ENCODE results near the gene BRCA2.
A peak's percentile ranks its signal among the peaks of the same experiment; 100 is the strongest.
"Not testable (repeated sequence)": the region's sequence is repeated elsewhere in the genome, so short reads cannot be mapped to it uniquely, and the experiment has no call there.

The BRCA2 gene

DNA sequence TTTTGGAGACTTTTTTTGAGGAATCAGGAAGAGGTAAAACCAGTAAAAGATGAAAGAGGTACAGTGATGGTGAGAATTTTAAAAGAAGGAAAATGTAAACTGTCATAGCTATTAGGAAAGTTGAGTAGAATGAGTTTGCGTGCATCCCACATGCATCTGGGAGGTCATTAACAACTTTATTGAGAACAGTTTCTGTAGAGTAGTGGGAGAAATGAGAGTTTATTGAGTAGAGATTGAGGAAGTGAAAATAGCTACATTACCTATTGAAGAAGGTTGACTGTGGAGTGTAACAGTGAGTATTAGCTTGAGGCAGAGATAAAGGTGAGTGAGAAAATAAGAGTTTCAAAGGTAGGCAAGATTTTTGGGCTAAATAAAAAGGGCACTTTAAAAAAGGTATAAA lies 38.7 kb downstream of the BRCA2 start:
- no peak overlapping the region for H3K4me3 ChIP-seq (ENCODE audit: low read depth, low read length)
- TF ChIP-seq, protein P1, sequence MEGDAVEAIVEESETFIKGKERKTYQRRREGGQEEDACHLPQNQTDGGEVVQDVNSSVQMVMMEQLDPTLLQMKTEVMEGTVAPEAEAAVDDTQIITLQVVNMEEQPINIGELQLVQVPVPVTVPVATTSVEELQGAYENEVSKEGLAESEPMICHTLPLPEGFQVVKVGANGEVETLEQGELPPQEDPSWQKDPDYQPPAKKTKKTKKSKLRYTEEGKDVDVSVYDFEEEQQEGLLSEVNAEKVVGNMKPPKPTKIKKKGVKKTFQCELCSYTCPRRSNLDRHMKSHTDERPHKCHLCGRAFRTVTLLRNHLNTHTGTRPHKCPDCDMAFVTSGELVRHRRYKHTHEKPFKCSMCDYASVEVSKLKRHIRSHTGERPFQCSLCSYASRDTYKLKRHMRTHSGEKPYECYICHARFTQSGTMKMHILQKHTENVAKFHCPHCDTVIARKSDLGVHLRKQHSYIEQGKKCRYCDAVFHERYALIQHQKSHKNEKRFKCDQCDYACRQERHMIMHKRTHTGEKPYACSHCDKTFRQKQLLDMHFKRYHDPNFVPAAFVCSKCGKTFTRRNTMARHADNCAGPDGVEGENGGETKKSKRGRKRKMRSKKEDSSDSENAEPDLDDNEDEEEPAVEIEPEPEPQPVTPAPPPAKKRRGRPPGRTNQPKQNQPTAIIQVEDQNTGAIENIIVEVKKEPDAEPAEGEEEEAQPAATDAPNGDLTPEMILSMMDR (IDR thresholded peaks at IDR 0.05; ENCODE audit: control insufficient read depth, extremely low read depth, insufficient read depth) = no peak
- no peak for DNase-seq (ENCODE audit: low read depth)

DNA sequence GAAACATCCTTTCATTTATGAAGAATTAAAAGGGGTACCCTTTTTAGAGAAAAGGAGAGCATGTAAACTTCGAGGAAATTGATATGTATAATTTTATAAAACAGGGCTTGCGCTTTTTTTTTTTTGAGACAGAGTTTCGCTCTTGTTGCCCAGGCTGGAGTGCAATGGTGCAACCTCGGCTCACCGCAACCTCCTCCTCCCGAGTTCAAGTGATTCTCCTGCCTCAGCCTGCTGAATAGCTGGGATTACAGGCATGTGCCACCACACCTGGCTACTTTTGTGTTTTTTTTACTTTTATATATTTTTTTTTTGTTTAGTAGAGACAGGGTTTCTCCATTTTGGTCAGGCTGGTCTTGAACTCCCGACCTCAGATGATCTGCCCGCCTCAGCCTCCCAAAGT lies 40.6 kb downstream of the BRCA2 start:
- not testable (repeated sequence) for DNase-seq (ENCODE audit: low read depth); H3K4me3 ChIP-seq (ENCODE audit: low read depth, low read length)

DNA sequence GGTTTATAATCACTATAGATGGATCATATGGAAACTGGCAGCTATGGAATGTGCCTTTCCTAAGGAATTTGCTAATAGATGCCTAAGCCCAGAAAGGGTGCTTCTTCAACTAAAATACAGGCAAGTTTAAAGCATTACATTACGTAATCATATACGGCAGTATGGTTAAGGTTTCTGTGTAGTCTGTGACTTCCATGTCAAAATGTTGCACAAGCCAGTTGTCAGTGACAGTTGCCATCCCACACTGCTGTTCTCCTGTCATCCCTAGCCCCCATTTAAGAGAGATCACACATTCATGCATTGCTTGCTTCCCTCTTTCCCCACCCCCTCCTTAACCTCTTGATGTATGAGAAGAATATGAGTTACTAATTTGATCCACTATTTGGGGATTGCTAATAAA lies 47.3 kb downstream of the BRCA2 start:
- TF ChIP-seq, protein P1 (IDR thresholded peaks at IDR 0.05; ENCODE audit: control insufficient read depth, extremely low read depth, insufficient read depth) = no peak
- no peak overlapping the region for H3K4me3 ChIP-seq (ENCODE audit: low read depth, low read length)
- no peak for DNase-seq (ENCODE audit: low read depth)

DNA sequence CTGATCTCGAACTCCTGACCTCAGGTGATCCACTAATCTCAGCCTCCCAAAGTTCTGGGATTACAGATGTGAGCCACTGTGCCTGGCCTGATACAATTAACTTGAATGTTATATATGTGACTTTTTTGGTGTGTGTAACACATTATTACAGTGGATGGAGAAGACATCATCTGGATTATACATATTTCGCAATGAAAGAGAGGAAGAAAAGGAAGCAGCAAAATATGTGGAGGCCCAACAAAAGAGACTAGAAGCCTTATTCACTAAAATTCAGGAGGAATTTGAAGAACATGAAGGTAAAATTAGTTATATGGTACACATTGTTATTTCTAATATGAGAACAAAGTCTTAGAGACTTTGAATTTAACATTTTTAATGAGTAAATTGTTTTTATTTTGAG lies 55.5 kb downstream of the BRCA2 start:
- H3K4me3 ChIP-seq (ENCODE audit: low read depth, low read length) = no peak overlapping the region
- no peak for DNase-seq (ENCODE audit: low read depth)
- TF ChIP-seq, protein P1 (IDR thresholded peaks at IDR 0.05; ENCODE audit: control insufficient read depth, extremely low read depth, insufficient read depth) = no peak

DNA sequence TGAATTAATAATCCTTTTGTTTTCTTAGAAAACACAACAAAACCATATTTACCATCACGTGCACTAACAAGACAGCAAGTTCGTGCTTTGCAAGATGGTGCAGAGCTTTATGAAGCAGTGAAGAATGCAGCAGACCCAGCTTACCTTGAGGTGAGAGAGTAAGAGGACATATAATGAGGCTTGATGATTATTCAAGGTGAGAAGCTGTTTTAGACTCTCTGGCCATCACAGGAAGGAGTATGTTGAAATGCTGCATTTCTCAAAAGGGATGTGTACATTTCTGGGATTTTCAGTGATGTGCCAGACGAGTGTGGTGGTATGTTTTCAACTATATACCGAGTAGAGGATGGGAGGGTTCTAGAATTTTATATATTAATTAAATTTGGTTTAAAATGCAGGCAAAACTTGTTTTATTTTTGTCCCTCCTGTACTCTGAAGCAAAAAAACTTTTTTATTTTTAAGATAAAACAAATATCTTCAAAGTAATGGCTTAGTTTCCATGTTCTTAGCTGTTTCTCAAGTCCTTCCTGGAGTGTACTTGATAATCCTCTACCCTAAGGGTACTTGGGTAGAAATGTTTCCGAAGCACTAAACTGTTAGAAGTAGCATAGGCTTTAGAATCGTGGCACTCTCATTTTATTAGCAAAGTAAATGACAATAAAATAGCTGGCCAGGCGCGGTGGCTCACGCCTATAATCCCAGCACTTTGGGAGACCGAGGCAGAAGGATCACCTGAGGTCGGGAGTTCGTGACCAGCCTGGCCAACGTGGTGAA lies 61.5 kb downstream of the BRCA2 start:
- DNase-seq (ENCODE audit: low read depth) = no peak
- TF ChIP-seq, protein P1 (IDR thresholded peaks at IDR 0.05; ENCODE audit: control insufficient read depth, extremely low read depth, insufficient read depth) = no peak
- H3K4me3 ChIP-seq (ENCODE audit: low read depth, low read length) = no peak overlapping the region

DNA sequence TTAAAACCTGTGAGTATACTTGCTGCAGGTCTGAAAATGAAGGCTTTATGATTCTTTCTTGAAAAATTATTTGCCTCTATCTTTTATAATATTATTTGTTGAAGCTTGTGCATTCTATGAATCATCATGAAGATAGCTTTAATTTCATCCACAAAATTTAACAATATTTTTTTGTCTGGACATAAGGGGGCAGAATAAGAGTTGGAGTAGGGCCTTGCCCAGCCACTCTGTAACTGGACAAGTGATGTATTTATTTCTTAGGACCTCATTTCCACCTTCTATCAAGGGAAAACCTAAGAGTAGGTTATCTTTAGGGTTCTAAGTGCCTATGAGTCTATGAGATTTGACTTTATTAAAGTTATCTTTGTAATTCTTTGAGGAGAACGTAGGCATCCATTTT lies 62.7 kb downstream of the BRCA2 start:
- no peak overlapping the region for H3K4me3 ChIP-seq (ENCODE audit: low read depth, low read length)
- TF ChIP-seq, protein P1 (IDR thresholded peaks at IDR 0.05; ENCODE audit: control insufficient read depth, extremely low read depth, insufficient read depth) = no peak
- DNase-seq (ENCODE audit: low read depth) = no peak

DNA sequence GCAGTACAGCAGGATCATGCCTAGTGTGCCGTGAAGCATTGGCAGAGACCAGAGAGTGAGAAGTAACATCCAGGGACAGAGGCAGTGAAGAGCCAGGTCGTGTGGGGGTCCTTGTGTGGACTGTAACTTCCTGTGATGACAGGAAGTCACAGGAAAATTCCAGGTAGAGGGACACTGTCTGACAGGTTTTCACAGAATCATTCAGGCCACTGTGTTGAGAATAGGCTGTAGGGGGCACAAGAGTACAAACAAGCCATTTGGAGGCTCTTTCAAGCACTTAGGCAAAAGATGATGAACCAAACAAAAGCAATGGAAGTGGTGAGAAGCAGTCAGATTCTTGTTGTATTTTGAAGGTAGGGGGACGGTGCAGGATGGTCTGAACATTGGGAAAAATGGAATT lies 66.2 kb downstream of the BRCA2 start:
- peak; percentile 3 for DNase-seq (ENCODE audit: low read depth)
- TF ChIP-seq, protein P1 (IDR thresholded peaks at IDR 0.05; ENCODE audit: control insufficient read depth, extremely low read depth, insufficient read depth) = peak; percentile 37
- no peak overlapping the region for H3K4me3 ChIP-seq (ENCODE audit: low read depth, low read length)
